GM21786 (cell line): ENCODE data around the gene CT45A8.
"Not testable (repeated sequence)": the region's sequence is repeated elsewhere in the genome, so short reads cannot be mapped to it uniquely, and the experiment has no call there.

Source experiments
- ATAC-seq: cut with Tn5 transposase; IDR thresholded peaks from one replicate; pipeline ENCODE4 v1.9.1; 2021; ENCODE audit not compliant: unreplicated experiment

The CT45A8 gene

GRCh38 chrX:135854438-135854837, at the start of gene CT45A8:
CT45A8 (minus strand) TSS chrX:135854538; CDS start chrX:135850783, 3,755 bp downstream.
- ATAC-seq: not testable (repeated sequence)

GRCh38 chrX:135893294-135893817, 39.0 kb upstream of the CT45A8 start, which contains the start of the genes CT45A10 and SAGE1:
CT45A10 (minus strand) TSS chrX:135893444; CDS start chrX:135885344, 8,100 bp downstream.
SAGE1 (plus strand) TSS chrX:135893716; CDS start chrX:135896243, 2,527 bp downstream.
- no peak for ATAC-seq

GRCh38 chrX:135892781-135893180, 38.4 kb upstream of the CT45A8 start:
- ATAC-seq: no peak

- ATAC-seq: no peak
These were observed 35.8 kb upstream of the CT45A8 start for GRCh38 chrX:135890087-135890585.

- ATAC-seq: not testable (repeated sequence)
These were observed 34.6 kb upstream of the CT45A8 start for GRCh38 chrX:135888976-135889375.

- not testable (repeated sequence) for ATAC-seq
These were observed 33.9 kb upstream of the CT45A8 start for GRCh38 chrX:135888230-135888629.

GRCh38 chrX:135882741-135883140, 28.4 kb upstream of the CT45A8 start:
- not testable (repeated sequence) for ATAC-seq

GRCh38 chrX:135871712-135872111, 17.4 kb upstream of the CT45A8 start, which contains the start of gene CT45A9:
CT45A9 (minus strand) TSS chrX:135871812; CDS start chrX:135868061, 3,751 bp downstream.
- ATAC-seq: not testable (repeated sequence)

GRCh38 chrX:135837180-135837579, 17.2 kb downstream of the CT45A8 start, which contains the start of gene CT45A7:
CT45A7 (minus strand) TSS chrX:135837280; CDS start chrX:135833533, 3,747 bp downstream.
- ATAC-seq: not testable (repeated sequence)

- not testable (repeated sequence) for ATAC-seq
These were observed 34.4 kb downstream of the CT45A8 start, which contains the start of gene CT45A2 for GRCh38 chrX:135819912-135820311. CT45A2 (minus strand) TSS chrX:135820012; CDS start chrX:135816265, 3,747 bp downstream.

GRCh38 chrX:135802687-135803086, 51.7 kb downstream of the CT45A8 start, which contains the start of gene CT45A6:
CT45A6 (minus strand) TSS chrX:135802787; CDS start chrX:135798993, 3,794 bp downstream.
- ATAC-seq: not testable (repeated sequence)
